GM21825 (cell line): ENCODE results near the gene KCNIP4.

Source experiments
- ATAC-seq: cut with Tn5 transposase; IDR thresholded peaks from one replicate; pipeline ENCODE4 v1.9.1; 2021; ENCODE audit warnings: mild to moderate bottlenecking, moderate library complexity; ENCODE audit not compliant: unreplicated experiment

The KCNIP4 gene

GRCh38 chr4:21768349-21769310 is 179.9 kb downstream of the KCNIP4 start:
- peak; percentile 62 for ATAC-seq

GRCh38 chr4:21765810-21766407 is 182.7 kb downstream of the KCNIP4 start:
- peak; percentile 66 for ATAC-seq

- no peak for ATAC-seq
Measured at GRCh38 chr4:21763855-21764254, 184.7 kb downstream of the KCNIP4 start.

- ATAC-seq: no peak
Measured at GRCh38 chr4:21757248-21757647, 191.3 kb downstream of the KCNIP4 start.

GRCh38 chr4:21753084-21753760 is 195.3 kb downstream of the KCNIP4 start:
- ATAC-seq: no peak

DNA sequence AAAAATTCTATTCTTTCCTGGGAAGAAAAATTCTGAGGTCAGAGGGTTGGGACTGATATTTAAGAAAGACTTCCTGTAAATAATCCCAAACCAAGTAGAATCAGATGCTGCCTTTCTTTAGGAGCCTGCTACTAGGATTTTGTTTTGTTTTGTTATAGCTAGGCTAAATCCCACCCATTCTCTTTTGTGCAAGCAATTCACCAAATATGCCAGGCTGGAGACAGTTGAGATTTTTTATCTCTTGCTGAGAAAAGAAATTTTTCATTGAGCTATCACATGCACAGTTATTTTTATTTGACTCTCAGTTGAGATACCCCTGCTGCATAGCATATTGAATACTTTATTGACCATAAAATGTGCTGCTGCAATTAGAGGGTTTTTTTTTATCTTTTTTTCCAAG is 196.0 kb downstream of the KCNIP4 start:
- no peak for ATAC-seq

- ATAC-seq: no peak
Measured at GRCh38 chr4:21749924-21750323, 198.6 kb downstream of the KCNIP4 start.

DNA sequence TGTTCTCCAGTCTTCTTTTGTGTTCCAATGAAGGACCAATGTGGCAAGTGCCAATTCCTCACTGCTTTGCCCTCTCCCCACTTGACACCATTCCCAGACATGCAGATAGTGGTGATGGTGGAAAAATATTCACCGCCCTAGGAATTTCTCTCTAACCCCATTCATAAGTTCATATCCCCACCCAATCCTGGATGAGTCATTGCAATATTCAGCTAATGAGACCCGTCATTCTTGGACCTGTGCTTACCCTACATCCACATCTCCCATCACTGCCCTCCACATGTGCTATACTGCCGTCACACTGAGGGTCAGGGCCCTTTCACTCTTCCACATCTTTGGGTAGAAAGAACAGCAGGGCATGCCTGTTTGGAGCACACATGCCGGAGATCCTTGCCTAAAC is 199.2 kb downstream of the KCNIP4 start:
- no peak for ATAC-seq

DNA sequence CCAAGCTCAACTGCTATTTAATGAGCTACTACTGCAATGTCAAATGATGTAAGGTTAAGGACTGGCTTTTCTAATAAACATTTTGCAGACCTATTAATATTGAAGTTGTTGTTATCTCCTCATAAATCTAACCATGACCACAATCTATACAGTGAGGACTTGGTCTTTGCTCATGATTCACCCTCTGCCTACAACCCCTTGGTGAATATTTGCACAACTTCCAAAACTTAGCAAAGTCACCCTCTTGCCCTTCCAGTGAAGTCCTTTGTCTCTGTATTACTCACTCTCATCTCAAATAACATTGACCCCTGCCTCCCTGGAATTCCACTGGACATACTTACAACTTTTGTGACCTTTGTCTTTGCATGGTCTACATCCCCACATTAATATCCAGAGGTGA is 204.5 kb downstream of the KCNIP4 start:
- ATAC-seq: no peak

GRCh38 chr4:21742326-21742725 is 206.2 kb downstream of the KCNIP4 start:
- ATAC-seq: no peak

GRCh38 chr4:21738821-21739220 is 209.8 kb downstream of the KCNIP4 start:
- no peak for ATAC-seq

- no peak for ATAC-seq
Measured at GRCh38 chr4:21735866-21736265, 212.7 kb downstream of the KCNIP4 start.

DNA sequence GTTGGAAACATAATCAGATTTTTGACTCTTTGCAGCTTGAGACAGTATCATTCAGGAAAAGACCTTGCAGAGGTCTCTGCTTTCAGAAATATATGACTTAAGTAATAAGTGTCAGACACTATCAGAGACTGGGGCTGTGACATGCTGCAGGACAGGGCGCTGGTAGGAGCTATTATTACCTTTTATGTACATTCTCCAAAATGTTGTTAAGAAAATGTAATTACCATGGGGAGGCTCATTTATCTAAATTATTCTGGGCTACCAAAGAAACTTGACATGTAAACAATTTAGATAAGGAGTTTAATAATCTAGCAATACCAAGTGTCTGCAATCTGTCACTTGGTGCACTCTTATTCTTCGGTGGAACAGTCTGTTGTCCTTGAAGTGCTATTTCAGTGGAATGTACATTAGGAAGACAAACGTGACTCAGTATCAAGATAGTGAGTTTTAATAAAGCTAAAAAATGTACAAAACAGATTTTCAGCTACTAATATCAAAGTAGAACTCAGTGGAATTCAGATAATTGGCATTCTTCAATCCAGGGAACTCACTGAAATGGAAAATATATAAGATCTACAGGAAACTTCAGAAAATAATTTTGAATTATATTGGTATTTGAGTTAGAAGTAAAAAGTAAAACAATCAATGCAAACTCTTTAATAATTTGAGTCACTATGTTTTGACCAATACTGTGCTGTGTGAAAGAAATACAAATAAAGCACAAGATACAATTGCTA is 214.5 kb downstream of the KCNIP4 start:
- no peak for ATAC-seq

DNA sequence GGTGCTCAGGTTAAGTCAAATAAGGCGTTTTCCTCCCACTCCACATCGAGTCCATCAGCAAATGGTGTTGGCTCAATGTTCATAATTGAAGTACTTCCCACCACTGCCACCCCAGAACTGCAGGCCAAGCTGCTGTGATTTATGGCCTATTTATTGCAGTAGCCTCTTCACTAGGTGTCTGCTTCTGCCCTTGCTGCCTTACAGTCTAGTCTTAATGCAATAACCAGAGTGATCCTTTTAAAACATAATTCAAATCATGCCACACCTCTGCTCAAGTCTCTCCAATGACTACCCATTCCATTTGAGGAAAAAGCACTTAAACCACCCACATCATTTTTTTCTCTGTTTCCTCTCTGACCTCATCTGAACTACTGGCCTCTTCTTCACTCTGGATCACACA is 220.3 kb downstream of the KCNIP4 start:
- no peak for ATAC-seq

- ATAC-seq: no peak
Measured at GRCh38 chr4:21726255-21726815, 222.2 kb downstream of the KCNIP4 start.

GRCh38 chr4:21722157-21722839 is 226.3 kb downstream of the KCNIP4 start:
- ATAC-seq: no peak

- ATAC-seq: no peak
Measured at GRCh38 chr4:21716531-21716930, 232.0 kb downstream of the KCNIP4 start.

DNA sequence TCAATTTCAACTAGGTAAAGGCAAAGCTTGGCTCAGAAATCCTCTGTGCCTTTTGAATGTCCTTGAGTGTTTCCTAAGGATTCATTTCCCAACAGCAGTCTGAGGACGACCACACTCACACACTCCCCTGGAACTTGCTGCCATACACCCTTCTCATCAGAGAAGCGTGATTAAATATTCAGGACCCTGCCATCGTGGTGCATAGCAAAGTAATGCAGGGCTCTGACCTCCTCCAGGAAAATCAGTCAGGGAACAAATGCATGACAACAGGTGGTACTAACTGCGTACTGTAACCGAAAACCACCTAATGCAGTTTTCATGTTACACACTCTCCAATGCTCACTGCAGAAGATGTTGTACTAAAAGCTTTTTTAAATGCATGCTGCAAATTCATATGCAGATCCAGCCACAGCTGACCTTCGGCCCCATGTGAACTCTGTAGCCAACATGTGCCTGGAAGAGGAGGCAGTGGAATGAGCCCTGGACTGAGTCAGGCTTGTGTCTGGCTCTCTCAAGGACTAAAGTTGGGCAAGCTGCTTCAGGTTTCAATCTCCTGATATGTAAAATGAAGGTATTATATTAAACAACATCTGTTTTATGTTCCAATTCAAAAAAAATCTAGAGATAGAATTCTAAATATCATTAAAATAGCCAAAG is 238.3 kb downstream of the KCNIP4 start:
- no peak for ATAC-seq

DNA sequence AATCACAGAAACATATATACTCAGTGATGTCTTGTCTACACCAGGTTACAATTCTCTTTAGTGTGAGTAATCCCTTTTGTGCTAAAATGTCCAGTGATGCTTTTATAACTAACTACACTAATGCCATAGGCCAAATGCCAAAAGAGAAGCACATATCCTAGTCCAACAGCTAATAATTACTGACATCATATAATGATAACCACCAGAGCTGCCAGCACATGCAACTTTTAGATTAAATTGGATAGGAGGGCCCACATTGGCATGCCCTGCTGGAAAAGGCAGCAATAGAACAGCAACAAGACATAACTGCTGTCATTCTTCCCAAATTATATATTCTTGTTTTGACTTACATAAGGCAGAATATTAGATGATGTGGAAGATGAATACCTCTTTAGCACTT is 238.8 kb downstream of the KCNIP4 start:
- no peak for ATAC-seq

DNA sequence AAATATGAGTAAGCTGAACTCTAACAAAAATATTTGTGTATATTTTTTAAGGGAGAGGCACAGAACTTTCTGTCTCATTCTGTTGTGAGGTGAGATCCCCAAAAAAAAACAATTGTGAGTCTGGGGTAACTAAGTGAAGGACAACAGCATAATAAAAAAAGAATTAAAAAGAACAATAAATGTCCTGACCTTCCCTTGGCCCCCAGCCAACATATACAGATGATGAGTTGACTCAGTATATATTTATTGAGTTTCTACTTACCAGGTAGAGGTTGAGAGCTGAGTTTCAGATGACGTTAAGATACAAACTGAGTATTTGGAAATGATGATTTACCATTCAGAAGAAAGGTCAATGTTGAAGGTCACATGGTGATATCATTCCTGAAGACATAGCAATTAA is 239.5 kb downstream of the KCNIP4 start:
- no peak for ATAC-seq
